Left hindlimb (tissue), 1 donor: ENCODE data around the gene GDPD5.
"Not testable (repeated sequence)": the region's sequence is repeated elsewhere in the genome, so short reads cannot be mapped to it uniquely, and the experiment has no call there.

Source experiments
- DNase-seq: peaks from one replicate; pipeline ENCODE4 v3.0.0-alpha.2; 2018

GDPD5 gene

DNA sequence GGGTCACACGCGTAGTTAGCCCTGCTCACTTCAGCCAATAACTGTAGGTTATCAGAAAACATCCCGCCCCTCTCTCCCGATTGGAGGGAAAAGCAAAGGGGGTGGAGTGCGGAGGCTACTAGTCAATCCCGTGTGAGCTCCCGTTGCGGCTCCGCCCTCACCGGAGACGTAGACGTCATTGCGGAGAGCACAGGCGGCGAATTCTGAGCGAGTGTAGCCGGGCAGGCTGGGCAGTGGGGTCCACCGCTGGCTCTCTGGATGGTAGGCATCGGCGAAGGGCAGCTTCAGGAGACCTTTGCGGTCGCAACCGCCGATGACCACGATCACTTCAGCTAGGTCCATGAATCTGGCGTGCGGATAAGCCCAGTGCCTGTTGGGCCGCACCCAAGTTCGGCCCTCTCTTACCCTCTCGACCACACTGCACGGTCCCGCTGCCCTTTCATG lies 97.4 kb downstream of the GDPD5 start:
- peak; percentile 88 for DNase-seq

DNA sequence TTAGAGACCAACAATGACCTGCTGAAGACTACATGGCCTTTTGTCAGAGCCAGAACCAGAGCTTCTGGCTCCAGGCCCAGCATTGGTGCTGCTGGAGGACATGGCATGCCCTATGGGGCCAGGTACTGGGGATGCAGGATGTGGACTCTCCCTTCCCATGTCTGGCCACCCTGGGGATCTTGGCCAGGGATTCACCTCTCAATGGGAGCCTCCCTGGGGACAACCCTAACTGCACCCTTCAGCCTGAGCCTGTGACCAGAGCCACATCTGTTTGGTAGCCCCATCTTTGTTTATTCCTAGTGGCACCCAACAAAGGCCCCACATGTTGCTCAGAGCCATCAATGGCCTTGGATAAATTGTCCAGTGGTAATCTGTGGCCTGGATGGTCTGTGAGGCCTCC lies 98.6 kb downstream of the GDPD5 start:
- no peak for DNase-seq

DNA sequence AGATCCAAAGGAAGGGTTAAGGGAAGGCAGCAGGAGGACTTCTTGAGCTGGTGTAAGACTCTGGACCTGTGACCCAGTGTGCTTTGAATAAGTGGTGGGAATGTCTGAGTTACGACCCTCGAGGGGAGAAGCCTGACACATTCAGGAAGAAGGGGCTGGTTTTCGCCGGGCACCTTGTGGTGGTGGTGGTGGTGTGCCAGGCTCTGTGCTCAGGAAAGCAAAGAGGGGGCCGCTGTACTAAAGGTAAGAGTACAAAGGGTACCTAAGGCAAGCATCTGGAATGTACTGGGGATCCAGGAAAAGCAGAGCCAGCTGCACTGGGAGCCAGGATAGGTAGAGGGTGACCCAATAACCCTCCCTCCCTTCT lies 99.0 kb downstream of the GDPD5 start:
- no peak for DNase-seq

DNA sequence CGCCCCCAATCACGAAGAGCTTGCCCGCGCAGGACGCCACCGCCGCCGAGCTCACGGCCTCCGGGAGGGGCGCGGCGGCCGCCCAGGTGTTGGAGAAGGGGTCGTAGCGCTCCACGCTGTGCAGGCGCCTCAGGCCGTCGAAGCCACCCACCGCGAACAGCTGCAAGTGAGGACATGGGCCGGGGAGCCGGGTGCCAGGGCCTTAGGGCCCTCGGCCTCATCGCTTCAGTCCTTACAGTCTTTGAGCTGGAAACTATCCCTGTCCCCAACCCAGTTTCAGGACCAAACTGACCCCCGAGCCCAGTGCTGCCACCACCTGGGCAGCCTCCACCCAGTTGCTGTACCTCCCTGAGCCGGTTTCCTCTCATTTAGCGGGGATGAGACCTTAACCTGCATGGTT lies 100.3 kb downstream of the GDPD5 start:
- DNase-seq = no peak

DNA sequence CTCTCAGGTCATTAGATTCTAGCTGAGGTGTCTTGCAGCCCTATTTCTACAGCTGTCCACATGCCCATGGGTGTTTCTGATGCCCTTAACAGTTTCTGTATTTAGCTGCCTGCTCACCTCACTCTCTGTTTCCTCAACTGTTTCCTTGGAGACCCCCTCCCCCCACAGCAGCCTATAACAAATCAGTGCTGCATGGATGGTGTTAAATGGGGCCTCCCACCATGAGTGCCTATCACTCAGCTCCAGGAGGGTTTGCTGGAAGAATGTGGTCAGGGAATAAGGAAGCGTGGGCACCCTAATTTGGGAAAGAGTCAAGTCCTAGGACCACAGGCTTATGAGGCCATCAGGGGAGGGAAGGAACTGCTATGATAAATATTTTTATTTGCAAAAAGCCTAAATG lies 101.3 kb downstream of the GDPD5 start:
- DNase-seq = no peak

DNA sequence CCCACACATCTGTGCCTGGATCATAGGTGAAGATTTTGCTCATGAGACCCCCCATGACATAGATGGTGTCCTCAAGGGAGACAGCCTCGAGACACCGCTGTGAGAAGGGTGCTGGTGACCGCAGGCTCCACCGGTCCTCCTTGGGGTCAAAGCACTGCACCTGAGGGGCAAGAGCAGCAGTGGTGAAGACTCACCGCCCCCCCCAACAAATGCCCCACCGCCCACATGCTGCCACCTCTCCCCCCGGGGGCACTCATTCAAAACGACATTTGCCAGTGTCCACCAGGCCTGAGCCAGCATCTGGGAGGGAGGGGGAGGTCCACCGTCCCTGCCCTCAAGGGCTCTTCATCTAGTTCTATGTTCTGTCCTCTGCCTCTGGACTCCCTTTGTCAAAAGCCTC lies 102.0 kb downstream of the GDPD5 start:
- DNase-seq = no peak

DNA sequence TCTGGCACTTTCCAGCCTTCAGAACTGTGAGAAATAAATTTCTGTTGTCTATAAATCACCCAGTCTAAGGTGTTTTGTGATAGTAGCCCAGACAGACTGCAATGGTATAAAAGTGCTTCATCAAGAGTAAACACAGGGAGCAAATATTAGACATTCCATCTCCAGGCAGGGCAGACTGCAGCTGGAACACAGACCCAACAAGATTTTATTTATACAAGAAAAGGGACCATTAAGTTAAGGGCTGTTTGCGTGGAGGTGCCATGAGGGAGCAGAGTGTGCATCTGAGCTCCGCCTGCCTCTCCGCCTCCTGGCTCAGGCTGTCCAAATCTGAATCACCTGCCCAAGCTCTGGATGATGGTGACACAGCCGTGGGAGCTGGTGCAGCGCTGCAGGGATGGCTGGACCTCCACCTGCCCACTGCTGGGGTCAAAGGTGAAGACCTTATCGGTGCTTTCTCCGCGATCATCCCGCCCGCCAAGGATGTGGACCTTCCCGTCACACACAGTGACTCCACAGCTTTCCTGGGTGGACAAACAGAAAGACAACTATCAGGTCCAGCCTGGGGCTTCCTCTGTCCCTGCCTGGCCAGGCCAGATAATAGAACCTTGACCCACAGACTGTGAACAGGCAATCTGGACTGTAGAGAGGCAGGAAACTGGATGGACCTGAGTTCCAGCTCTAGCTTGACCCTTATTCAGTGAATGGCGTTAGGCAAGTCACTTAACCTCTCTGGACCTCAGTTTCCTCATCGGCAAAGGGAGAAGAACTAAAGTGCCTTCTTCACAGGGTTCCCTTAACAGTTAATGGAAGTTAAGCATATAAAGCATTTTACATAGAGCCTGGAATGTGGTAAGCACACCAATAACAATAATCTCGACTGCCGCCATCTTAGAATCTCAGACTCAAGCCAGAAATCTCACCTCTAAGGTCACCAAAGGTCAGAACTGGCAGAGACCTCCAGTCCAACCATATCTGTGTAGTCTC lies 103.2 kb downstream of the GDPD5 start:
- no peak for DNase-seq

DNA sequence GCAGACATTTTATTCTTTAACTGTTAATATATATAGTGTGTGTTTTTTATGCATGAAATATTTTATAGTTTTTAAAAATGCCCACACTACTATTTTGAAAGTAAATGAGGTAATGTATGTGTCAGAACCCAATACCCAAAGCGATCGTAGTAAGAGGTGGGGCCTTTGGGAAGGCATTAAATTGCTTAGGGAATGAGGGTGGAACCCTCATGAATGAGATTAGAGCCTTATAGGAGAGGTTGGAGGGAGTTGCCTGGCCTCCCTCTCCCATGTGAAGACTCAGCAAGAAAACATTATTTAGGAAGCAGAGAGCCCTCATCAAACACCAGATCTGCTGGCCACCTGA lies 103.9 kb downstream of the GDPD5 start:
- no peak for DNase-seq

DNA sequence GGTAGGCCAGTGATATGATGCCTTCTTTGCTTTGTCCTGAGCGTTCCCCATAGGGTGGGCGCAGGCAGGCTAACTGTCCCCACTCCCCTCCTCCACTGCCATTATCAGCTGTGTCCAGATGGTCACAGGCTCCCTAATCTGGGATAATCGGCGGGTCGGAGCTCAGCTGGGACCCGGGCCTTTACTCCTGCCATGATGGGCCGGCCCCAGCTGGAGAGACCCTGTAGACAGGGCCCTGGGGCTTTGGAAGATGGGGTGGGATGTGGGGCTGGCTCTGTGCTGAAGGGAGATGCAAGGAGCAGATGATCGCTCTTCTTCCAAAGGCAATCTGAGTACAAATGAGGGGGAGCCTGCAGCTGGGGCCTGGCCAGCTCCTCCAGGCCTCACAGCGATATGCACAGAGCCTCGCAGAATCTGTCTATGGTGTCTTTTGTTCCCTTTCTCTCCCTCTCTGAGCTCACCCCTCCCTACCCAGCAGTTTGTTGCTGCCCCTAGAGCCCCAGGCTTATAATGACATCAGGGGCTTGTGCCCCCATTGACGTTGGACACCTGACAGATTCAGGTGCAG lies 104.6 kb downstream of the GDPD5 start:
- no peak for DNase-seq

DNA sequence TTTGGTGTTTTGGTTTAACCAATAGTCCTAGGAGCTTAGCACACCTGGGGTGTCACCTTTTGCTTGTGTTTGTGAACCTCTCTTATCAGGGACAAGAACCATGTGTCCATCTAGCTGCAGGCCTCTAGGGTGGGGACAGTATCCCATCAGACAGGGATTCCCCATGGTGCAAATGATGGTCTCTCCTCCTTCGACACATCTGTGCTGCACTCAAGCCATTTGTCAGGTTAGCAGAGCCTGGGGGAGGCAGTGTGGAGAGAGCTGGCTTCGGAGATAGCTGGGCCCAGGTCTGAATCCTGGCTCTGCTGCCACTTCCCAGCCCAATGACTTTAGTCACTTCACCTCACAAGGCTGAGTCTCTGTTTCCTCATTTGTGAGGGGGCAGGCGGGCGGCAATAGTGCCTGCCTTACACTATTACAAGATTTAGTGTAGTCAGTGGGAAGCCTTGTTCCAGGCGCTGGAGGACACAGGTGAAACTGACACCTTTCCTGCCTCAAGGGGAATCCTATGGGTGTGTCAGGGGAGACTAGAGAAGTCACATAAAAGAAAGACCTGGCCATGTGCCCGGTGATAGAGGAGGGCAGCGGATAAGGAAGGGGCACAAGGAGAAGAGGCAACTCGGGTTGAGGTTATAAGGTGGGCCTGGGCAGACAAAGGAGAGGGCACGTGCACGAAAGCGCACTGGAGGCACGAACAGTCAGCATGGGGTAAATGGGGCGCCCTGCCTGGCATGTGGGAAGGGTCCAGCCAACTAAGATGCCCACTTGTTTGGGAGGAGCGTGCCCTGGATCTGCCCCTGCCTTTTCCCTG lies 105.3 kb downstream of the GDPD5 start:
- DNase-seq = no peak

DNA sequence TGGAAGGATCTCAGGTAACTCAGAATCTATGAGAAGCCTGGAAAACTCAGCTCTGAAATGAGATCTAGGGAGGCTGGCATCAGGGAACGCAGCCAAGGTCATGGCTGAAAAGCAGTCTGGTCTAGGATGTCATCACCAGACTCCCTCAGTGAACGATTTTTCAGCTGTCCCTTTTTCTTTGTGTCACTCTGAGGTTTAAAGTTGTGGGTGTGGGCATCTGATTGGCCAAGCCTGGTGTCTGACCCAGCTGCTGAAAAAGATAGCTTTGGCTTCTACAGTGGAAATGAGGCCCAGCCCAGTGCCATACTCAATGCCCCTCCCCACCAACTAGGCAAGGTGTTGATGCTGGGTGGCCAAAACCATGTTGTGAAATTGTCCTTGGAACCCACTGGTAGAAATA lies 111.9 kb downstream of the GDPD5 start:
- DNase-seq = no peak

DNA sequence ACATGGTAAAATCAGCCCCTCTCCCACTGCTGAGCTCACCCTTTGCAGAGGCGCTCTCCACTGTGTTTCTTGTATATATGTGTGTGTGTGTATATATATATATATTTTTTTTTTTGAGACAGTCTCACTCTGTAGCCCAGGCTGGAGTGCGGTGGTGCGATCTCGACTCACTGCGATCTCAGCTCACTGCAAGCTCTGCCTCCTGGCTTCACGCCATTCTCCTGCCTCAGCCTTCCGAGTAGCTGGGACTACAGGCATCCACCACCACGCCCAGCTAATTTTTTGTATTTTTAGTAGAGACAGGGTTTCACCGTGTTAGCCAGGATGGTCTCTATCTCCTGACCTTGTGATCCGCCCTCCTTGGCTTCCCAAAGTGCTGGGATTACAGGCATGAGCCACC lies 112.6 kb downstream of the GDPD5 start:
- DNase-seq = not testable (repeated sequence)

DNA sequence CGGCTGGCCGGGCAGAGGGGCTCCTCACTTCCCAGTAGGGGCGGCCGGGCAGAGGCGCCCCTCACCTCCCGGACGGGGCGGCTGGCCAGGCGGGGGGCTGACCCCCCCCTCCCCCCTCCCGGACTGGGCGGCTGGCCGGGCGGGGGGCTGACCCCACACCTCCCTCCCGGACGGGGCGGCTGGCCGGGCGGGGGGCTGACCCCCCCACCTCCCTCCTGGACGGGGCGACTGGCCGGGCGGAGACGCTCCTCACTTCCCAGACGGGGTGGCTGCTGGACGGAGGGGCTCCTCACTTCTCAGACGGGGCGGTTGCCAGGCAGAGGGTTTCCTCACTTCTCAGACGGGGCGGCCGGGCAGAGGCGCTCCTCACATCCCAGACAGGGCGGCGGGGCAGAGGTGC lies 115.8 kb downstream of the GDPD5 start:
- DNase-seq = not testable (repeated sequence)

DNA sequence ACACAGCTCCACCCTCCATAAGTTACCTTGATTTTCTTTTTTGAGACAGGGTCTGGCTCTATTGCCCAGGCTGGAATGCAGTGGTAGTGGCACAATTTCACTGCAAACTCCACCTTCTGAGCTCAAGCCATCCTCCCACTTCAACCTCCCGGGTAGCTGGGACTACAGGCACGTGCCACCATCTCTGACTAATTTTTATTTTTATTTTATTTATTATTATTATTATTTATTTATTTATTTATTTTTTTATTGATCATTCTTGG lies 116.9 kb downstream of the GDPD5 start:
- no peak for DNase-seq

DNA sequence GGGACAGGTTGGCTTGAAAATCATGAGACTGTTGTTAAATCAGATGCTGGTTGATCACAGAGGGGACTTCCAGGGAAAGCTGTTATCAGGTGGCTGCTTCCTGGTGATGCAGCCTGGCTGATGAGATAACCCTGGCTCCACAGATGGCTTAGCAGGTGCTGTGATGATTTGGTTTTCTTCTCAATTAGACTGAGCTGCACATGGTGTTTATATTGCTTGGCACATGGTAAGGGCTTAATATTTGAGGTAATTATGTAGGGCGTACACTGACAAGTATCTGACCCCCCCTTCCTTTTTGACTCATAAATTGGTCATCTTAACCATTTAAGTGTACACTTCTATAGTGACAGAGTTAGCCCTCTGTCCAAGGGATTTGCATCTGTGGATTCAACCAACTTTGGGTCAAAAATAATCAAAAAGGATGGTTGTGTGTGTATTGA lies 119.4 kb downstream of the GDPD5 start:
- DNase-seq = no peak

DNA sequence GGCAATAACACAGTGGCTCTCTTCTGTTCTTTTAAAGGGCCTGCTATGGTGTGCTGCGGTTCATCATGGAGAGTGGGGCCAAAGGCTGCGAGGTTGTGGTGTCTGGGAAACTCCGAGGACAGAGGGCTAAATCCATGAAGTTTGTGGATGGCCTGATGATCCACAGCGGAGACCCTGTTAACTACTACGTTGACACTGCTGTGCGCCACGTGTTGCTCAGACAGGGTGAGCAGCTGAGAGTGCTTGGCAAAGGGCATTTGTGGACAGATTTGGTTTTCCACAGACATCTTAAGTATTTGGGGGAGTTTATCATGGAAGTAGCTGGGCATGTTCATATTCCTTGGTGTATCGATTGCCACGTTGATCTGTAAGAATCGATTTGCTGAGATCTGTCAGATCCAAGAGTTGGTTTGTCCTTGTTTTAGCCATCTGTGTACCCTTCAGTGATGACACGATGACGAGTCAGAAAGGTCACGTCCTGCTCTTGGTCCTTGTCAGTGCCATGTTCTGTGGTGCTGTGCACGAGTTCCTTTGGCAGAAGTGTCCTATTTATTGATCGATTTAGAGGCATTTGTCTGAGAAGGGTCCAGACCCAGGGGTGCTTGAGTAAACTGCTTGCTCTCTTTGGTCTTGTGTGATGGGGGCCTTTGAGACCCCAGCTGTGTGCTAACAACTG lies 121.6 kb downstream of the GDPD5 start:
- DNase-seq = no peak

DNA sequence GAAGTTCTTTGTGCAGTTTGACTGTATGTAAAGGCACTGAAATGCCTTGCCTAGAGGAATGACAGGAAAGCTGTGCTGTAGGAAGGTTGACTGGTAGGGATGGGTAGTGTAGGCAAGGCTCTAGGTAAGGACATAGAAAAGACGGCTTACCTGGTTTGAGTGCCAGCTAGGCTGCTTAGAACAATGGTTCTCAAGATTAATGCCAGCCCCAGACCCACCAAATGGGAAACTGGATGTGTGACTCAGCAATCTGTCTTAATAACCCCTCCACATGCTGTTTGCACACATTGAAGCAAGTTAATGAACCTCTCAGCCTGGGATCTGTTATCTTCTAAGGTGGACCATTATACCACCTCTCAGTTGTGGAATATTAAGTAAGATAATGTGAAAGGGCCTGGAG lies 122.7 kb downstream of the GDPD5 start:
- no peak for DNase-seq

DNA sequence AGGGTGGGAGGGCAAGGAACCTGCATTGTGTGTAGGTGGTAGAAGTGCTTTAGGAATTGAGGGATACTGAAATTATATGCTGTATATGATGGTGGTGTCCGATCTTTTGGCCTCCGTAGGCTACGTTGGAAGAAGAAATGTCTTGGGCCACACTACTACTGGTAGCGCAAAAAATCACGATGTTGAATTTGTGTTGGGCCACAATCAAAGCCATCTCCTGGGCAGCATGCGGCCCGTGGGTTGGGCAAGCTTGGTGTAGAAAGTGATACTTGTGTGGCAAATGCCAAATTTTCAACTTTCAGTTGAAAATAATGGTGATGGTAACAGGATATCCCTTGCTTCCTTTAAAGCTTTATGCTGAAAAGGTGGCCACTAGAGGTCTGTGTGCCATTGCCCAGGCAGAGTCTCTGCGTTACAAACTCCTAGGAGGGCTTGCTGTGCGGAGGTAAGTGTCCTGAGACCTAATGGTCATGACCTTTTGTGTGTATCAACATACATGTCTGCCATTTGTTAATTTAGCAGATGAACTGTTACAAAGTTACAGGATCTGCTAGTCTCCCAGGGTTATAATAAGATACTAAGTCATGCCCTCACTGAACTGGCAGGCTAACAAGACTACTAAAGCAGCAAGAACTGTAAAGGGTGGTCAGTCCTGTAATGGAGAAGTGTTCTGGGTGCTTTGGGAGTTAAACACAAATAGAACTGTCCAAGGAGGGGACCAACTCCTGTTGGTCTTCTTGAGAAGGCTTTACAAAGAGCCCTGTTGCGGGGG lies 123.6 kb downstream of the GDPD5 start:
- DNase-seq = no peak

DNA sequence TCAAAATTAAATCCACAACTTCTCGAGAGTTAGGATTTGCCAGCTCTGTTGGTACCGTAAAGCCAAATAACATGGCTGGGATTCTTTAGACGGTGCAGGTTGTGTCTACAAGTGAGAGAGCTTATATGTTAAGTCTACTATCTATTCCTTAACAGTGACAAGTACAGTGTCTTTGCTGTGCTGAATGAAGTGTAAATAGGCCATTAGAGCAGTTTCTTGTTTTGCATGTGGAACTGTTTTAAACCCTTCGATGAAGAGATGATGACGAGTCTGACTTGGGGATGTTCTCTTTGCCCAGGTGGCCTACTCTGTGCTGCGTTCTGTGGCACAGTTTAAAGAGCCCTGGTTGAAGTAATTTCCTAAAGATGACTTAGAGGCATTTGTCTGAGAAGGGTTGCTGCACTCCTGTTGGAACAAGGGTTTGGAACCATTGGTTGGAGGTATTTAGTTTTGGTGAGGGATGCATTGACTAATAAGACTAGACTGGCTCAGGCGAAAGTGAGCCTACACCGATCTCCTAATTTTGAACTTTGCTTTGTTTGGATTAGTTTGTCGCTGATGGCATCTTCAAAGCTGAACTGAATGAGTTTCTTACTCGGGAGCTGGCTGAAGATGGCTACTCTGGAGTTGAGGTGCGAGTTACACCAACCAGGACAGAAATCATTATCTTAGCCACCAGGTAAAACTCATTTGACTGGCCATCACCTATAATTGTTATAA lies 125.4 kb downstream of the GDPD5 start:
- no peak for DNase-seq

DNA sequence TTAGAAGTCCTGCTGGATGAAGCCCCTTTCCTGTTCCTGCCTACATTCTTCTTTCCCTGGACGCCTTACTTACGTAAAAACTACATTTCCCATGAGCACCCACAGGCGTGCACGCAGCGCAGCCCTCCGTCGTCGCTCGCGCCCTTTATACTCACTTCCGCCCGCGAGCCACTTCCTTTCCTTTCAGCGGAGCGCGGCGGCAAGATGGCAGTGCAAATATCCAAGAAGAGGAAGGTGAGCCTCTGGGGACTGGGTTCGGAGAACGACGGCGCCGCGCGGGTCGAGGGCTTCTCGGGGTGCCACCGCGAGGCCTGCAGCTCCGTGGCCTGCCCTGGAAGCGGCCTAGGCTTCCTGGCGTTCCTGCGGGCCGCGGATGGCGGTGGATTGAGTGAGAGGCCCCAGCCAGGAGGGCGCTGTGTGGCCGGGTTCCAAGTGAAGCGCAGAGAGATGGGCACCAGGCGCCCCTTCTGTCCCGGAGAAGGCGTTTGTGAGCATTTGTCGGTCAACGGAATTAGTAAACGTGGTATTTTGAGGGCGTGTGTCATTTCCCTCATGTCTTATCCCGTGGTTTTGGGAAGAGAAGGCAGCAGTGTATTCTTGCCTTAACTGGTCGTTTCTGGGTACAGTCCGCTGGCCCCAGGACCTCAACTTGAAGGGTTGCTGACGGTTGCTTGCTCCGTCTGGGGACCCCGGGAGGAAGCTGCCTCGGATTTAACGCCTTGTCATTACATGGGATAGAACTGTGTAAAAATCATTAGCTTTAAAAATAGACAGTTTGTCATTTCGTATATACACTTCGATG lies 126.2 kb downstream of the GDPD5 start, which contains the start of gene RPS3:
TSS of gene RPS3 (plus strand) at position 175 of the 802 bp plus-strand sequence. CDS start at position 205, 30 bp downstream.
- peak; percentile 94 for DNase-seq

DNA sequence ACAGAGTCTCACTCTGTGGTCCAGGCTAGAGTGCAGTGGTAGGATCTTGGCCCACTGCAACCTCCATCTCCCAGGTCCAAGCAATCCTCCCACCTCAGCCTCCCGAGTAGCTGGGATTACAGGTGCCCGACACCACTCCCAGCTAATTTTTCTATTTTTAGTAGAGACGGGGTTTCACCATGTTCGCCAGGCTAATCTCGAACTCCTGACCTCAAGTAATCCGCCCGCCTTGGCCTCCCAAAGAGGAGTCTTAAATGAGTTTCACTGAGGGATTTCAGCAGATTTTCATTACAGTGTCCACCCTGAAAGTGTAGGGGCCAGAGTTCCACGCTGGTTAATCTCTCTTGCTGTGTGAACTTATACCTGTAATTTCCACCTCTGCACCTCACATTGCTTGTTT lies 126.8 kb downstream of the GDPD5 start:
- no peak for DNase-seq
